22Rv1 (cell line): Measurements from ENCODE around the gene ARMC9.

ENCODE experiments used
- H3K27ac ChIP-seq: fragments of 450-650 bp; 2 replicates; pipeline ENCODE4 v1.5.1; 2017
- ZFX ChIP-seq: fragments of 450-650 bp; IDR thresholded peaks from 2 replicates; pipeline ENCODE4 v1.6.1; 2017; ENCODE audit warnings: antibody characterized with exemption, borderline replicate concordance
- TF ChIP-seq, protein P1 (sequence below): fragments of 450-650 bp; IDR thresholded peaks from 2 replicates; pipeline ENCODE4 v1.5.1; 2017; ENCODE audit warnings: mild to moderate bottlenecking

Gene ARMC9

DNA sequence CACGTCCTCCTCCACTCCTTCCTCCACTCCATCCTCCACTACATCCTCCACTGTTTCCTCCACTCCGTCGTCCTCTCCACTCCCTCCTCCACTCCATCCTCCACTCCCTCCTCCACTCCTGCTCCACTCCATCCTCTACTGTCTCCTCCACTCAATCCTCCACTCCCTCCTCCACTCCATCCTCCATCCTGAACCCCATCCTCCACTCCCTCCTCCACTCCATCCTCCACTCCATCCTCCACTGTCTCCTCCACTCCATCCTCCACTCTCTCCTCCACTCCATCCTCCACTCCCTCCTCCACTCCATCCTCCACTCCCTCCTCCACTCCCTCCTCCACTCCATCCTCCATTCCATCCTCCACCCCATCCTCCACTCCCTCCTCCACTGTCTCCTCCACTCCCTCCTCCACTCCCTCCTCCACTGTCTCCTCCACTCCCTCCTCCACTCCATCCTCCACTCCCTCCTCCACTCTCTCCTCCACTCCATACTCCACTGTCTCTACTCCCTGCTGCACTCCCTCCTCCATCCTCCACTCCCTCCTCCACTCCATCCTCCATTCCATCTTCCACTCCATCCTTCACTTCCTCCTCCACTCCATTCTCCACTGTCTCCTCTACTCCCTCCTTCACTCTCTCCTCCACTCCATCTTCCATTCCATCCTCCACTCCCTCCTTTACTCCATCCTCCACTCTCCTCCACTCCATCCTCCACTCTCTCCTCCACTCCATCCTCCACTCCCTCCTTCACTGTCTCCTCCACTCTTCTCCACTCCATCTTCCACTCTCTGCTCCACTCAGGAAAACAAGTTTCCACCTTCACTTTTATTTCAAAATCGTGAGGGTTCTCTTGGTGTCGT is 182.8 kb downstream of the ARMC9 start:
- TF ChIP-seq, protein P1, sequence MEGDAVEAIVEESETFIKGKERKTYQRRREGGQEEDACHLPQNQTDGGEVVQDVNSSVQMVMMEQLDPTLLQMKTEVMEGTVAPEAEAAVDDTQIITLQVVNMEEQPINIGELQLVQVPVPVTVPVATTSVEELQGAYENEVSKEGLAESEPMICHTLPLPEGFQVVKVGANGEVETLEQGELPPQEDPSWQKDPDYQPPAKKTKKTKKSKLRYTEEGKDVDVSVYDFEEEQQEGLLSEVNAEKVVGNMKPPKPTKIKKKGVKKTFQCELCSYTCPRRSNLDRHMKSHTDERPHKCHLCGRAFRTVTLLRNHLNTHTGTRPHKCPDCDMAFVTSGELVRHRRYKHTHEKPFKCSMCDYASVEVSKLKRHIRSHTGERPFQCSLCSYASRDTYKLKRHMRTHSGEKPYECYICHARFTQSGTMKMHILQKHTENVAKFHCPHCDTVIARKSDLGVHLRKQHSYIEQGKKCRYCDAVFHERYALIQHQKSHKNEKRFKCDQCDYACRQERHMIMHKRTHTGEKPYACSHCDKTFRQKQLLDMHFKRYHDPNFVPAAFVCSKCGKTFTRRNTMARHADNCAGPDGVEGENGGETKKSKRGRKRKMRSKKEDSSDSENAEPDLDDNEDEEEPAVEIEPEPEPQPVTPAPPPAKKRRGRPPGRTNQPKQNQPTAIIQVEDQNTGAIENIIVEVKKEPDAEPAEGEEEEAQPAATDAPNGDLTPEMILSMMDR: no peak
- no peak for TF ChIP-seq ZFX
- no peak overlapping the region for H3K27ac ChIP-seq

DNA sequence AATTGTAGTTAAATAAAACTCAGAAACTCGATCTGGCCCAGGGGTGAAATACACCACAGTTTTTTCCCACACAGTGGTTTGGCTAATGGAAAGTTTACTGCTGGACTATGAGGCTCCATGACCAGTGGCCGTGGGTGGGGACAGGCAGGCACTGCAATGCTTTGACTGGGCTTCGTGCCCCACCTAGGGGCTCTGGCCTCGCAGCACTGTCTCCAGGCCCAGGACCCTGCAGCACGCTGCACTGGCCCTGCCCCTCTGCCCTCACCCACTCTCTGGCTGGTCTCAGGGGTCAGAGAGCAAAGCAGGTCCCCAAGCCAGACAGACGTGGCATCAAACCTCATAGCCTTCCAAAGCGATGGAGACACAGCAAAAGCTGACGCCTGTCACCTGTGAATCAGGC is 183.7 kb downstream of the ARMC9 start:
- no peak for TF ChIP-seq ZFX
- TF ChIP-seq, protein P1: no peak
- H3K27ac ChIP-seq: no peak overlapping the region

DNA sequence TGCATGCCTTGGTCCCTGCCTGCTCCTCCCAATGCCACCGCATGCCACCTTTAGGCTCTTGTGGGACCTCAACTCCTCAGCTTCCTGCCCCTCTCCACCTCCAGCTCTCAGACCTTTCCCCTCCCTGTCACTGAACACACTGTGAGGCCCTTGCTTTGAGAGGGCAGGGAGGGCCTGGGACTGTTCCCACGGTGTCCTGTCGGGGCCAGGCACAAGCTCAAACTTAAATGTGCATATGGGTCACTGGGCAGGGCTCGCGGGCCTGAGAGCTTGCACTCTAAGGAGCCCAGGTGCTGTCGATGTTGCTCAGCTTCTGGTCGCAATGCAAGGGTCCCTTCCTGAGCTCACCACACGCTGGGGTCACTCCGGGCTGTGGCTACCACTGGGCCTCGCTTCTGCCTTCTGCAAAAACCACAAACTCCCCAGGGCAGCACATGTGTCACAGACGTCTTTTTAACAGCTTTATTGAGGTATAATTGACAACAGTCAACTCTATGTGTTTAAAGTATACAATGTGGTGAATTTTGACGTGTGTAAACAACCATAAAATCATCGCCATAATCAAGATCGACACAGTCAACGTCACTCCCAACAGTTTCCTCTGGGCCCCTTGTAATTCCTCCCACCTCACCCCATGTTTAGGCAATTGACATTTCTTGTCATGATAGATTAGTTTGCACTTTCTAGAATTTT is 185.1 kb downstream of the ARMC9 start:
- no peak for TF ChIP-seq ZFX
- no peak overlapping the region for H3K27ac ChIP-seq

DNA sequence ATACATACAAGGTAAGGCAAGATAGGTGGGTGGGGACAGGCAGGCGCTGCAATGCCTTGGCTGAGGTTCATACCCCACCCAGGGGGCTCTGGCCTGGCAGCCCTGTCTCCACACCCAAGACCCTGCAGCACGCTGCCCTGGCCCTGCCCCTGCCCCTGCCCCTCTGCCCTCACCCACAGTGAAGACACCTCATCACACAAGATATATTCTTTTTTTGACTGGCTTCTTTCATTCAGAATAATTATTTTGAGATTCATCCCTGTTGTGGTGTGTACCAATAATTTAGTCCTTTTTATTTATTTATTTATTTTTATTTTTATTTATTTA is 185.6 kb downstream of the ARMC9 start:
- TF ChIP-seq, protein P1: no peak
- TF ChIP-seq ZFX: no peak
- H3K27ac ChIP-seq: no peak overlapping the region

DNA sequence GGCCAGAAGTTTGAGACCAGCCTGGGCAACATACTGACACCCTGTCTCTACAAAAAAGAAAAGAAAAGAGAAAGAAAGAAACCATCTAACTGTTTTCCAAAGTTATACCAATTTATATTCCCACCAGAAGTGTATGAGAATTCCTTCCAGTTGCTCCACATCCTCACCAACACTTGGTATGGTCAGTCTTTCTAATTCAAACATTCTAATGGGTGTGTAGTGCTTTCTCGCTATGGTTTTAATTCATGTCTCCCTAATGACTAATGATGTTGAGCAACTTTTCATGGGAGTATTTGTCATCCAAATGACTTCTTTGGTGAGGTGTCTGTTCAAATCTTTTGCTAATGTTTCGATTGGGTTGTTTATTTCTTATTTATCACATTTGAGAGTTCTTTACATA is 186.5 kb downstream of the ARMC9 start:
- no peak overlapping the region for H3K27ac ChIP-seq
- TF ChIP-seq, protein P1: no peak
- no peak for TF ChIP-seq ZFX

DNA sequence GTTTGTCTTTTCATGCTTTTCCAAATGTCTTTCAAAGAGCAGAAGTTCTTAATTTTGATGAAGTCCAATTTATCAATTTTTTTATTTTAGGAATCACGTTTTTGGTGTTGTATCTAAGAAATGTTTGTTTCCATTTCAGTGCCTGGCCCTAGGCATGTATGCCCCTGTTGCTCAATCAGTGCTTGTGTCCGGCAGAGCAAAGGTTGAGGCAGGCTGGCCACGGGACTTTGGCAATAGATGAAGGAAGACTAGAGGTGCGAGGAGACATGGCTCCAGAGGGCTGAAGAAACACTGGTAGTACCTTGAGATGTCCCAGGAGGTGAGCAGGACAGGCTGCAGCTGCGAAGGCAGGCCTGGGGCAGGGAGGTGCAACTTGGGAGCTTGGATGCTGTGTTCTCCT is 187.0 kb downstream of the ARMC9 start:
- TF ChIP-seq, protein P1: no peak
- no peak for TF ChIP-seq ZFX
- H3K27ac ChIP-seq: no peak overlapping the region

DNA sequence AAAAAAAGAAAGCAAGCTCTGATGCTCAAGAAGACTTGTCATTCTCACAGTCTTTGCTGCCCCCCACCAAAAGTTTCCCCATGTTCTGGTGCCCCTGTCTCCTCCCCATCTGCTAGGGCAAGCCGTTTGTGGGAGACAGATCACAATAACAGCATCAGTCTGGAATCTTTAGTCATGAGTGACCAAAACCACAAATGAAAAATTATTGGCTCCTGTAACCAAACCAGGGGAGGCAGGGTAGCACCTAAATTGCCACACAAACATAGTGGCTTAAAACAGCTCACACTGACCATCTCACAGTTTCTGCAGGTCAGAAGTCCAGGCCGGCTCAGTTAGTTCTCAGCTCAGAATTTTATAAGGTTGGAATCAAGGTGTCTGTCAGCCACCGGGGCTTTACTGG is 188.0 kb downstream of the ARMC9 start:
- no peak overlapping the region for H3K27ac ChIP-seq
- no peak for TF ChIP-seq ZFX
- TF ChIP-seq, protein P1: no peak
